ENCODE data around the gene TRIM63.

- TF ChIP-seq CTCF (tag by site-specific recombination; IDR thresholded peaks at IDR 0.05) (no peak), ZNF140 (tag by site-specific recombination; IDR thresholded peaks at IDR 0.05) (no peak), TCF7L2 (IDR thresholded peaks at IDR 0.05; ENCODE audit: borderline replicate concordance, low read depth, low read length) (no peak), ZNF776 (tag by site-specific recombination; IDR thresholded peaks at IDR 0.05; ENCODE audit: borderline replicate concordance) (no peak), ZNF239 (tag by site-specific recombination; IDR thresholded peaks at IDR 0.05) (no peak)
Measured at GRCh38 chr1:26014179-26014578, 53.3 kb downstream of the TRIM63 start.
